H9 (cell line): ENCODE measurements around the gene BTBD17. TPM values are rescaled to one million over a fixed set of nuclear protein-coding genes. Genes with fewer than 3 reads are reported as not detected.

Experiments
- DNase-seq: peaks from one replicate; pipeline ENCODE4 v3.0.0-alpha.2; 2017
- H2AFZ ChIP-seq: one replicate; pipeline ENCODE4 v1.6.1; 2013; ENCODE audit warnings: mild to moderate bottlenecking, low read length, control low read depth, moderate library complexity
- H2AK5ac ChIP-seq: 2 replicates; pipeline ENCODE4 v1.6.1; 2013; ENCODE audit warnings: low read length, control low read depth, mixed read lengths; ENCODE audit not compliant: insufficient read length
- H2BK120ac ChIP-seq: one replicate; pipeline ENCODE4 v1.6.1; 2013; ENCODE audit warnings: low read depth, mild to moderate bottlenecking, low read length, control low read depth, inconsistent platforms; ENCODE audit not compliant: poor library complexity, severe bottlenecking
- H2BK12ac ChIP-seq: 2 replicates; pipeline ENCODE4 v1.6.1; 2013; ENCODE audit warnings: low read length, control low read depth, mixed read lengths, low read depth; ENCODE audit not compliant: insufficient read length
- H2BK15ac ChIP-seq: 2 replicates; pipeline ENCODE4 v1.6.1; 2013; ENCODE audit warnings: low read depth, low read length, control low read depth
- H2BK20ac ChIP-seq: one replicate; pipeline ENCODE4 v1.6.1; 2013; ENCODE audit warnings: low read depth, mild to moderate bottlenecking, low read length, control low read depth, inconsistent platforms; ENCODE audit not compliant: poor library complexity, severe bottlenecking
- H2BK5ac ChIP-seq: 2 replicates; pipeline ENCODE4 v1.6.1; 2013; ENCODE audit warnings: low read length, control low read depth, mixed read lengths; ENCODE audit not compliant: insufficient read length
- H3K14ac ChIP-seq: 2 replicates; pipeline ENCODE4 v1.6.1; 2013; ENCODE audit warnings: low read length, control low read depth; ENCODE audit not compliant: insufficient read depth
- H3K18ac ChIP-seq: 2 replicates; pipeline ENCODE4 v1.6.1; 2013; ENCODE audit warnings: low read depth, mild to moderate bottlenecking, mixed read lengths, low read length, control low read depth; ENCODE audit not compliant: insufficient read length
- H3K23ac ChIP-seq: 2 replicates; pipeline ENCODE4 v1.6.1; 2013; ENCODE audit warnings: low read length, control low read depth, mixed read lengths, low read depth; ENCODE audit not compliant: insufficient read length
- H3K23me2 ChIP-seq: 2 replicates; pipeline ENCODE4 v1.6.1; 2013; ENCODE audit warnings: low read depth, mild to moderate bottlenecking, mixed read lengths, low read length, control low read depth; ENCODE audit not compliant: insufficient read length, poor library complexity, severe bottlenecking
- H3K27ac ChIP-seq: 2 replicates; pipeline ENCODE4 v1.5.1; 2013; ENCODE audit warnings: low read length, control low read depth, mixed read lengths, low read depth; ENCODE audit not compliant: insufficient read length
- H3K27me3 ChIP-seq: 2 replicates; pipeline ENCODE4 v1.6.1; 2013; ENCODE audit warnings: low read length, control low read depth, inconsistent platforms; ENCODE audit not compliant: insufficient read depth
- H3K4ac ChIP-seq: 2 replicates; pipeline ENCODE4 v1.6.1; 2013; ENCODE audit warnings: low read depth, mild to moderate bottlenecking, control low read depth, inconsistent platforms, low read length, moderate library complexity
- H3K4me1 ChIP-seq: 2 replicates; pipeline ENCODE4 v1.6.1; 2013; ENCODE audit warnings: low read length, control low read depth, inconsistent platforms; ENCODE audit not compliant: insufficient read depth
- H3K4me2 ChIP-seq: 2 replicates; pipeline ENCODE4 v1.6.1; 2013; ENCODE audit warnings: low read length, control low read depth, mixed read lengths; ENCODE audit not compliant: insufficient read length, insufficient read depth
- H3K56ac ChIP-seq: 2 replicates; pipeline ENCODE4 v1.6.1; 2013; ENCODE audit warnings: low read depth, mild to moderate bottlenecking, mixed read lengths, low read length, control low read depth; ENCODE audit not compliant: insufficient read length
- H3K79me1 ChIP-seq: 2 replicates; pipeline ENCODE4 v1.6.1; 2013; ENCODE audit warnings: low read depth, mild to moderate bottlenecking, moderate library complexity, low read length, control low read depth, inconsistent platforms; ENCODE audit not compliant: insufficient read depth, poor library complexity, severe bottlenecking
- H3K79me2 ChIP-seq: 2 replicates; pipeline ENCODE4 v1.6.1; 2013; ENCODE audit warnings: low read length, control low read depth, inconsistent platforms; ENCODE audit not compliant: insufficient read depth
- H3K9ac ChIP-seq: 2 replicates; pipeline ENCODE4 v1.6.1; 2013; ENCODE audit warnings: low read length, control low read depth, mixed read lengths; ENCODE audit not compliant: insufficient read length; ENCODE audit errors: extremely low read depth
- H3K9me3 ChIP-seq: one replicate; pipeline ENCODE4 v1.6.1; 2013; ENCODE audit warnings: low read depth, low read length, inconsistent platforms; ENCODE audit not compliant: control insufficient read depth
- H3T11ph ChIP-seq: one replicate; pipeline ENCODE4 v1.6.1; 2013; ENCODE audit warnings: mild to moderate bottlenecking, low read length, control low read depth, inconsistent platforms
- H4K20me1 ChIP-seq: one replicate; pipeline ENCODE4 v1.6.1; 2013; ENCODE audit not compliant: control insufficient read depth, insufficient read length, insufficient read depth
- H4K5ac ChIP-seq: 2 replicates; pipeline ENCODE4 v1.6.1; 2013; ENCODE audit warnings: low read depth, mild to moderate bottlenecking, mixed read lengths, low read length, control low read depth; ENCODE audit not compliant: insufficient read length
- H4K8ac ChIP-seq: replicated peaks from 2 replicates; pipeline ENCODE4 v1.6.1; 2013; ENCODE audit warnings: low read length, control low read depth, mixed read lengths, low read depth; ENCODE audit not compliant: insufficient read length
- H4K91ac ChIP-seq: 2 replicates; pipeline ENCODE4 v1.6.1; 2013; ENCODE audit warnings: low read depth, mild to moderate bottlenecking, moderate library complexity, mixed read lengths, low read length, control low read depth; ENCODE audit not compliant: insufficient read length
- H3K27ac Mint-ChIP-seq, 3 experiments: 2 replicates in 2 of 3; 3 replicates in 1 of 3; pipeline ENCODE4 v1.8.0; 2020 to 2021; ENCODE audit warnings: mixed read lengths in 3 of 3, mild to moderate bottlenecking in 1 of 3, moderate library complexity in 1 of 3
- H3K27me3 Mint-ChIP-seq: 2 replicates; pipeline ENCODE4 v1.8.0; 2021; ENCODE audit warnings: low read depth, mild to moderate bottlenecking, moderate library complexity, mixed read lengths
- H3K36me3 Mint-ChIP-seq, 3 experiments: 2 replicates in 2 of 3; 3 replicates in 1 of 3; pipeline ENCODE4 v1.8.0; 2020 to 2021; ENCODE audit warnings: low read depth in 3 of 3, mixed read lengths in 3 of 3; ENCODE audit not compliant: insufficient read depth in 1 of 3
- H3K4me1 Mint-ChIP-seq, 2 experiments: 2 replicates each; pipeline ENCODE4 v1.8.0; 2020; ENCODE audit warnings: mixed read lengths in 2 of 2
- H3K4me3 Mint-ChIP-seq, 2 experiments: 2 replicates in 1 of 2; 3 replicates in 1 of 2; pipeline ENCODE4 v1.8.0; 2020 to 2021; ENCODE audit warnings: mild to moderate bottlenecking in 2 of 2, mixed read lengths in 2 of 2, moderate library complexity in 1 of 2
- H3K9me3 Mint-ChIP-seq, 2 experiments: 2 replicates in 1 of 2; 3 replicates in 1 of 2; pipeline ENCODE4 v1.8.0; 2020; ENCODE audit warnings: mild to moderate bottlenecking in 2 of 2, mixed read lengths in 2 of 2, moderate library complexity in 1 of 2
- CTCF ChIP-seq: fragments of 200-600 bp; sonication (generic); conservative IDR thresholded peaks from 3 replicates; pipeline ENCODE4 v1.8.0; 2021; ENCODE audit warnings: antibody characterized with exemption, mild to moderate bottlenecking
- WGBS: extraction: QIAGEN DNeasy Blood & Tissue Kit; methylation state at CpG from one replicate; pipeline ENCODE4 v1.1.7; 2013; ENCODE audit warnings: missing lambda C conversion rate, low lambda C conversion rate, mixed read lengths; ENCODE audit not compliant: insufficient read length; ENCODE audit errors: extremely low coverage; 5-methylcytosine and 5-hydroxymethylcytosine counted together
- total RNA-seq: library from RNA; stranded (reverse); gene quantifications from 2 replicates; pipeline ENCODE4 v1.2.1, GENCODE V29; 2021

Gene BTBD17
- total RNA-seq, 1 experiment from 2014 or later = 0.33 TPM

- no peak overlapping the region for H2AK5ac ChIP-seq
- no peak overlapping the region for H3T11ph ChIP-seq
- no peaks in the 10 kb centered on the region for H3K4me1 ChIP-seq
- no peak overlapping the region for H3K4ac ChIP-seq
- no peak overlapping the region for H3K27ac ChIP-seq
- H3K4me1 Mint-ChIP-seq = peaks cover 8 to 11% of the 10 kb centered on the region in 2 experiments
- no peak overlapping the region for H2BK120ac ChIP-seq
- no peaks in the 10 kb centered on the region; a peak in 1 of 5 replicates for H3K9me3 Mint-ChIP-seq
- no peak overlapping the region for H3K14ac ChIP-seq
- H2BK15ac ChIP-seq = no peak overlapping the region
- no peak overlapping the region for H3K9ac ChIP-seq
- no peaks in the 10 kb centered on the region for H3K23me2 ChIP-seq
- no peak overlapping the region for H3K56ac ChIP-seq
- H3K79me2 ChIP-seq = no peaks in the 10 kb centered on the region
- peak overlapping the region in 1 of 2 experiments; percentile 26; a peak in 1 of 5 replicates for H3K4me3 Mint-ChIP-seq
- H2BK12ac ChIP-seq = no peak overlapping the region
- no peak overlapping the region for H3K18ac ChIP-seq
- no peak overlapping the region for H4K91ac ChIP-seq
- no CpG with 5 or more reads among the region's 14 CpGs for WGBS
- no peaks in the 10 kb centered on the region for H3K79me1 ChIP-seq
- H2BK5ac ChIP-seq = no peak overlapping the region
- H2BK20ac ChIP-seq = no peak overlapping the region
- H3K23ac ChIP-seq = no peak overlapping the region
- no peaks in the 10 kb centered on the region for H3K36me3 Mint-ChIP-seq
- H2AFZ ChIP-seq = no peak overlapping the region
- TF ChIP-seq CTCF = peak; percentile 91
- H3K4me2 ChIP-seq = no peak overlapping the region
- DNase-seq = peak; percentile 85
- no peak overlapping the region for H3K27ac Mint-ChIP-seq
- no peaks in the 10 kb centered on the region for H3K9me3 ChIP-seq
- H3K27me3 Mint-ChIP-seq = peaks cover 56% of the 10 kb centered on the region
- no peak overlapping the region for H4K8ac ChIP-seq
- no peak overlapping the region for H4K5ac ChIP-seq
- H3K27me3 ChIP-seq = no peaks in the 10 kb centered on the region
- no peaks in the 10 kb centered on the region for H4K20me1 ChIP-seq
Observed at GRCh38 chr17:74368341-74369081, 6.8 kb upstream of the BTBD17 start.
